AG04450 (cell line): Measurements from ENCODE around the gene ATXN1. TPM values are rescaled to one million over a fixed set of nuclear protein-coding genes. Genes with fewer than 3 reads are reported as not detected.

Experiments
- CTCF ChIA-PET: fragments of 300-600, 350-600 bp; formaldehyde crosslinking; extraction: SDS; loops from one replicate; lab custom pipeline; 2022; ENCODE audit warnings: antibody characterized with exemption, inconsistent platforms; lab: Charles Lee
- POLR2A ChIA-PET: fragments of 350-600 bp; formaldehyde crosslinking; extraction: SDS; loops from one replicate; lab custom pipeline; 2021; ENCODE audit warnings: antibody characterized with exemption, inconsistent platforms; lab: Yijun Ruan, JAX
- DNase-seq: peaks from one replicate; pipeline ENCODE4 v3.0.0-alpha.2; 2011; ENCODE audit warnings: low read depth, low spot score
- H3K27ac ChIP-seq: one replicate; pipeline ENCODE4 v1.5.1; 2012; ENCODE audit warnings: low read depth, low read length, control low read depth
- H3K27me3 ChIP-seq: one replicate; pipeline ENCODE4 v1.6.0; 2012; ENCODE audit warnings: low read length; ENCODE audit not compliant: control insufficient read depth, insufficient read depth
- H3K4me3 ChIP-seq: 2 replicates; pipeline ENCODE4 v1.5.1; 2011; ENCODE audit warnings: mild to moderate bottlenecking, low read depth, low read length, control low read depth
- H3K9me3 ChIP-seq: 2 replicates; pipeline ENCODE4 v1.5.1; 2012; ENCODE audit warnings: low read length; ENCODE audit not compliant: control insufficient read depth, insufficient read depth
- CTCF ChIP-seq: IDR thresholded peaks from 2 replicates; pipeline ENCODE4 v1.5.1; 2011; ENCODE audit warnings: low read depth, low read length, control low read depth, inconsistent platforms
- polyA plus RNA-seq: library from polyadenylated mRNA; depleted of rRNA; stranded (reverse); fragments of >200 nt; gene quantifications from 2 replicates; pipeline ENCODE4 v1.2.3, GENCODE V29; 2011

The ATXN1 gene
- polyA plus RNA-seq, 1 experiment: 12.6 TPM

DNA sequence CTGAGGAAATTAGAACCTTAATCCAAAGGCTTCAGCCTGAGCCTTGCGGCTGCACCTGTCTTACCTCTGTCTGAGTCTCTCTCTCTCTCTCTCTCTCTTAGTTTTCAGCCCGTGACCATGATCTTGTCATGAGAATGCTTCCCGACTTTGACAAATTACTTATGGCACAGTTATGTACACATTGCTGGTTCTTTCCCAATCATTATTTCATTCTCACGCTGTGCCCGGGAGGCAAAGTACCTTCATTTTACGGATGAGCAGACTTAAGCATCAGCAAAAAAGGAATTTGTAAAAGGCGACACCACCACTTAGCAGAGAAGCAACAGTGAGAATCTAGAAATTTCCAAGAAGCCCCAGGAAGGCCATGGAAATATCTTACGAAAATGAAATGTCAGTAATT is 468.3 kb downstream of the ATXN1 start:
- no peak for DNase-seq
- Histone ChIP-seq H3K9me3 (no peaks in the 10 kb centered on the region), H3K27ac (no peak overlapping the region), H3K27me3 (no peaks in the 10 kb centered on the region), H3K4me3 (no peak overlapping the region)
- no peak for TF ChIP-seq CTCF
- POLR2A ChIA-PET: no interaction called here
- CTCF ChIA-PET: no interaction called here

GRCh38 chr6:16292432-16292831 is 468.8 kb downstream of the ATXN1 start:
- Histone ChIP-seq H3K4me3 (no peak overlapping the region), H3K27me3 (no peaks in the 10 kb centered on the region), H3K27ac (no peak overlapping the region), H3K9me3 (no peaks in the 10 kb centered on the region)
- TF ChIP-seq CTCF: no peak
- CTCF ChIA-PET: no interaction called here
- no peak for DNase-seq
- POLR2A ChIA-PET: interaction anchor here (0.7 kb wide), 1 partner anchor 36 kb away, joined by 4 read pairs; no protein-coding TSS in a partner anchor

GRCh38 chr6:16291739-16292138 is 469.5 kb downstream of the ATXN1 start:
- Histone ChIP-seq H3K9me3 (no peaks in the 10 kb centered on the region), H3K27ac (no peak overlapping the region), H3K4me3 (no peak overlapping the region), H3K27me3 (no peaks in the 10 kb centered on the region)
- CTCF ChIA-PET: interaction anchor here (1.2 kb wide), 1 partner anchor 24 kb away, joined by 3 read pairs; no protein-coding TSS in a partner anchor
- TF ChIP-seq CTCF: no peak
- no peak for DNase-seq
- POLR2A ChIA-PET: interaction anchor here (0.7 kb wide), 1 partner anchor 36 kb away, joined by 4 read pairs; no protein-coding TSS in a partner anchor

DNA sequence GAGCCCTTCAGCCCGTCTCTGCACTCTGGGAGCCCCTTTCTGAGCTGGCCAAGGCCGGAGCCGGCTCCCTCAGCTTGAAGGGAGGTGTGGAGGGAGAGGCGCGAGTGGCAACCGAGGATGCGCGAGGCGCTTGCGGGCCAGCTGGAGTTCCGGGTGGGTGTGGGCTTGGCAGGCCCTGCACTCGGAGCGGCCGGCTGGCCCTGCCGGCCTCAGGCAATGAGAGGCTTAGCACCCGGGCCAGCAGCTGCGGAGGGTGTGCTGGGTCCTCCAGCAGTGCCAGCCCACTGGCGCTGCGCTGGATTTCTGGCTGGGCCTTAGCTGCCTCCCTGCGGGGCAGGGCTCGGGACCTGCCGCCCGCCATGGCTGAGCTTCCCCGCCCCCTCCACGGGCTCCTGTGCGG is 473.1 kb downstream of the ATXN1 start:
- no peak for TF ChIP-seq CTCF
- POLR2A ChIA-PET: interaction anchor here (0.5 to 0.6 kb wide), 3 partner anchors 51 to 764 kb away, joined by 3 read pairs; no protein-coding TSS in a partner anchor
- no peaks in the 10 kb centered on the region for H3K9me3 ChIP-seq
- H3K27ac ChIP-seq: no peak overlapping the region
- H3K27me3 ChIP-seq: no peaks in the 10 kb centered on the region
- no peak overlapping the region for H3K4me3 ChIP-seq
- CTCF ChIA-PET: interaction anchor here (1.3 to 1.4 kb wide), 2 partner anchors 29 to 44 kb away, joined by 4 to 6 read pairs; no protein-coding TSS in a partner anchor
- DNase-seq: no peak

DNA sequence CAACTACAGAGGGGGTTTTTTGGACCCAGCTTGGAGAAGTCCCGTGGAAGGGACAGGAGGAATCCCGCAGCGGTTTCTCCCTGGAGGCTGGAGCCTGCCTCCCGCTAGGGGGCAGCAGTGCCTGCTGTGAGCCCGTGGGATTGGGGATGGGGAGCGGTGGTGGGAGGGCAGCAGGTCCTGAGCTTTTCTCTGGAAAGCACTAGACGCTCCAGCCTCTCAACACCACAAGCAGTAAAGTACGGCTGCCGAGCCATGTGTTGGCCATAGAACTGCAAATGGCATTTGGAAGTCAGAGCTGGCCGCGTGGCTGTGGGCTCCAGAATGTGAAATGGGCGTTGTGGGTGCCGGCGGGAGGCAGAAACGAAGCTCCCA is 475.1 kb downstream of the ATXN1 start:
- Histone ChIP-seq H3K4me3 (no peak overlapping the region), H3K27me3 (no peaks in the 10 kb centered on the region), H3K9me3 (no peaks in the 10 kb centered on the region), H3K27ac (no peak overlapping the region)
- ChIA-PET CTCF (interaction anchor here (0.6 to 3.7 kb wide), 46 partner anchors 9 to 813 kb away, joined by 3 to 47 read pairs (median 4); partner anchors contain the start of genes ATXN1 and GMPR), POLR2A (interaction anchor here (1.0 kb wide), 1 partner anchor 482 kb away, joined by 3 read pairs; no protein-coding TSS in a partner anchor)
- DNase-seq: no peak
- peak; percentile 88 for TF ChIP-seq CTCF
